GM12878 (cell line): Measurements from ENCODE around the gene RHCG.

Source experiments
- BHLHE40 ChIP-seq, 2 experiments: fragments of 450-650 bp in 1 of 2; IDR thresholded peaks; 2 replicates each; pipeline ENCODE4 v1.6.1; 2011 to 2017; ENCODE audit warnings: low read depth in 2 of 2, borderline replicate concordance in 1 of 2, improper control_type of control experiment in 1 of 2, low read length in 1 of 2, mild to moderate bottlenecking in 1 of 2
- CBX5 ChIP-seq: sonication (generic); IDR thresholded peaks from 2 replicates; pipeline ENCODE4 v1.6.1; 2016; ENCODE audit warnings: low read depth, moderate library complexity, mild to moderate bottlenecking, inconsistent platforms
- CHD1 ChIP-seq: IDR thresholded peaks from 2 replicates; pipeline ENCODE4 v1.6.1; 2012; ENCODE audit warnings: low read depth, low read length, improper control_type of control experiment
- CREB1 ChIP-seq: IDR thresholded peaks from 2 replicates; pipeline ENCODE4 v1.6.1; 2012; ENCODE audit warnings: low read depth, mild to moderate bottlenecking, inconsistent platforms
- CTCF ChIP-seq, 3 experiments: IDR thresholded peaks in 2 of 3; conservative IDR thresholded peaks in 1 of 3; 2 replicates each; pipeline ENCODE4 v1.5.1; 2011; ENCODE audit warnings: low read depth in 3 of 3, low read length in 3 of 3, mild to moderate bottlenecking in 3 of 3, control low read depth in 2 of 3, moderate library complexity in 2 of 3, inconsistent platforms in 1 of 3, mixed read lengths in 1 of 3; ENCODE audit not compliant: control insufficient read depth in 2 of 3, insufficient read depth in 1 of 3; ENCODE audit errors: extremely low read depth in 1 of 3
- EGR1 ChIP-seq, 2 experiments: IDR thresholded peaks; 1 replicate in 1 of 2; 2 replicates in 1 of 2; pipeline ENCODE4 v1.6.1; 2011 to 2012; ENCODE audit warnings: low read depth in 2 of 2, low read length in 2 of 2, borderline replicate concordance in 1 of 2, mild to moderate bottlenecking in 1 of 2, moderate library complexity in 1 of 2
- EZH2 ChIP-seq: IDR thresholded peaks from 2 replicates; pipeline ENCODE4 v1.6.1; 2012; ENCODE audit warnings: low read depth, mild to moderate bottlenecking, control low read depth, inconsistent platforms, low read length, borderline replicate concordance; ENCODE audit not compliant: control insufficient read depth
- JUND ChIP-seq: IDR thresholded peaks from 2 replicates; pipeline ENCODE4 v1.6.1; 2012; ENCODE audit warnings: low read depth, mild to moderate bottlenecking, low read length, improper control_type of control experiment, moderate library complexity
- PAX5 ChIP-seq: IDR thresholded peaks from 2 replicates; pipeline ENCODE4 v1.6.1; 2011; ENCODE audit warnings: low read depth, low read length, borderline replicate concordance
- POLR2A ChIP-seq: IDR thresholded peaks from 2 replicates; pipeline ENCODE4 v1.6.1; 2011; ENCODE audit warnings: low read depth, mild to moderate bottlenecking, low read length
- POLR2AphosphoS5 ChIP-seq: IDR thresholded peaks from 2 replicates; pipeline ENCODE4 v1.6.1; 2011; ENCODE audit warnings: mild to moderate bottlenecking, low read length, inconsistent platforms
- SIX5 ChIP-seq: IDR thresholded peaks from 2 replicates; pipeline ENCODE4 v1.6.1; 2011; ENCODE audit warnings: mild to moderate bottlenecking, low read depth, low read length, moderate library complexity; ENCODE audit not compliant: severe bottlenecking
- SMAD5 ChIP-seq: IDR thresholded peaks from 2 replicates; pipeline ENCODE4 v1.6.1; 2016; ENCODE audit warnings: antibody characterized with exemption, low read depth
- TBL1XR1 ChIP-seq: IDR thresholded peaks from 2 replicates; pipeline ENCODE4 v1.6.1; 2012; ENCODE audit warnings: low read depth, low read length, improper control_type of control experiment

DNA sequence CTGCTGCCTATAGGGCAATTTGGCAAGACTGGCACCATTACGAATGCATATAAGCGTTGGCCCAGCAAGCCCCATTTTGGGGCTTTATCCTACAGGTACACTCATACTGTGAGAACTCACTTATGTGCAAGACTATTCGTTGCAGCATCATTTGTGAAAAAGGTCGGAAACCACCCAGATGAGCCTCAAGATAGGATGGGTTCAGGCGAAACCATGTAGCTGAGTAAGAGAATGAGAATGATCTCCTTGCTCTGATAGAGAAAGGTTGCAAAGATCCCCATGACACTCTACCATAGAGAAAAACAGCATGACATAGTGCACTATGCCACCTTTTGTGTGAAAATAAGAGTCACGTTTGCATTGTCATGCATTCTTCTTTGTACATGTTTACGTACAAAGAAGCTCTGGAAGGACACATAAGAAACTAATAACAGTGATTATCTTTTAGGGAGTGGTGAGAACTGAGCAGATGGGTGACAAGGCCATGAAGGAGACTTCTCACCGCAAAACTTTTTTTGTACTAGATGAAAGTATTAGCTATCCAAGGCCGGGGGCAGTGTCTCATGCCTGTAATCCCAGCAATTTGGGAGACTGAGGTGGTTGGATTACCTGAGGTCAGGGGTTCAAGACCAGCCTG is 50.0 kb downstream of the RHCG start:
- TF ChIP-seq EGR1 (IDR thresholded peaks at IDR 0.05; ENCODE audit: borderline replicate concordance in 1 of 2, low read depth in 2 of 2, low read length in 2 of 2) (no peak), CTCF (IDR thresholded peaks at IDR 0.05 in 2 of 3, conservative IDR thresholded peaks at IDR 0.05 in 1 of 3; ENCODE audit: control insufficient read depth in 2 of 3, extremely low read depth in 1 of 3, insufficient read depth in 1 of 3, low read depth in 3 of 3, low read length in 3 of 3) (no peak), CREB1 (no peak), EZH2 (no peak), JUND (no peak), PAX5 (no peak), BHLHE40 (IDR thresholded peaks at IDR 0.05; ENCODE audit: borderline replicate concordance in 1 of 2, low read depth in 2 of 2, low read length in 1 of 2) (no peak), POLR2AphosphoS5 (no peak), POLR2A (no peak), TBL1XR1 (no peak), CHD1 (no peak), CBX5 (no peak), SIX5 (no peak), SMAD5 (no peak)
